HG02852 (cell line): ENCODE data around the gene OLR1.

Experiments
- ATAC-seq: cut with Tn5 transposase; IDR thresholded peaks from one replicate; pipeline ENCODE4 v1.9.1; 2021; ENCODE audit warnings: mild to moderate bottlenecking, moderate library complexity; ENCODE audit not compliant: unreplicated experiment

The OLR1 gene

GRCh38 chr12:10110256-10110844, 61.6 kb downstream of the OLR1 start:
- ATAC-seq, result no peak
